Measurements from ENCODE around the gene DGKZ. TPM values are rescaled to one million over a fixed set of nuclear protein-coding genes. Genes with fewer than 3 reads are reported as not detected.

DGKZ gene
- total and polyA plus RNA-seq, 2 of the 13 experiments (the other 11 are each of a cell fraction or from before 2014, with no cell fraction given), result 15.8 to 20.7 TPM

- TF ChIP-seq DNMT3B (CRISPR knock-in tag; conservative IDR thresholded peaks at IDR 0.05) (no peak), SALL1 (CRISPR knock-in tag; IDR thresholded peaks at IDR 0.05) (peak; percentile 40), ZNF432 (CRISPR knock-in tag; IDR thresholded peaks at IDR 0.05; ENCODE audit: borderline replicate concordance) (no peak), ZNF331 (CRISPR knock-in tag; IDR thresholded peaks at IDR 0.05) (0 out of 2 replicates have a peak, but pooled peaks have one; percentile 47), ZNF414 (CRISPR knock-in tag; IDR thresholded peaks at IDR 0.05) (peak; percentile 59; the same call in 1 of the 2 replicates), TBX2 (CRISPR knock-in tag; IDR thresholded peaks at IDR 0.05; ENCODE audit: borderline replicate concordance) (peak; percentile 21; the same call in 1 of the 2 replicates), NR2F1 (CRISPR knock-in tag; IDR thresholded peaks at IDR 0.05) (peak; percentile 6 to 33; a peak in 2 of 4 replicates), ZNF160 (CRISPR knock-in tag; IDR thresholded peaks at IDR 0.05) (no peak), THRA (CRISPR knock-in tag; IDR thresholded peaks at IDR 0.05; ENCODE audit: borderline replicate concordance) (no peak), ZNF850 (CRISPR knock-in tag; conservative IDR thresholded peaks at IDR 0.05) (no peak), MAZ (IDR thresholded peaks at IDR 0.05; ENCODE audit: borderline replicate concordance, low read depth, low read length) (no peak), MAZ (CRISPR knock-in tag; IDR thresholded peaks at IDR 0.05; ENCODE audit: low read depth) (peak; percentile 26), SRSF9 (IDR thresholded peaks at IDR 0.05; ENCODE audit: borderline replicate concordance, insufficient read depth, low read depth, low read length, poor library complexity, severe bottlenecking) (no peak), PHF21A (CRISPR knock-in tag; IDR thresholded peaks at IDR 0.05) (peak; percentile 58), ZNF253 (CRISPR knock-in tag; IDR thresholded peaks at IDR 0.05; ENCODE audit: borderline replicate concordance) (no peak), MEIS2 (CRISPR knock-in tag; IDR thresholded peaks at IDR 0.05) (no peak), FOXP4 (CRISPR knock-in tag; IDR thresholded peaks at IDR 0.05) (0 out of 2 replicates have a peak, but pooled peaks have one; percentile 22), ZNF550 (CRISPR knock-in tag; IDR thresholded peaks at IDR 0.05; ENCODE audit: borderline replicate concordance) (0 out of 2 replicates have a peak, but pooled peaks have one; percentile 36), TFAP4 (IDR thresholded peaks at IDR 0.05; ENCODE audit: borderline replicate concordance, low read depth) (peak; percentile 41; the same call in 1 of the 2 replicates), TCF7 (IDR thresholded peaks at IDR 0.05; ENCODE audit: low read depth) (no peak; the same call in 1 of the 2 replicates), BRCA1 (CRISPR knock-in tag; IDR thresholded peaks at IDR 0.05) (no peak)
These were observed 33.2 kb downstream of the DGKZ start (continued) for GRCh38 chr11:46380340-46381047.

Data from HepG2 (cell line).